Measurements from ENCODE around the gene RLN2.

GRCh38 chr9:5354184-5354583 lies 49.7 kb upstream of the RLN2 start:
- TF ChIP-seq CTCF (IDR thresholded peaks at IDR 0.05 in 2 of 3, conservative IDR thresholded peaks at IDR 0.05 in 1 of 3; ENCODE audit: borderline replicate concordance in 1 of 3, insufficient read depth in 1 of 3, low read depth in 2 of 3, low read length in 2 of 3) (no peak), EZH2 (IDR thresholded peaks at IDR 0.05) (no peak), REST (IDR thresholded peaks at IDR 0.05; ENCODE audit: low read depth) (no peak), MAX (IDR thresholded peaks at IDR 0.05) (no peak), YY1 (IDR thresholded peaks at IDR 0.05; ENCODE audit: extremely low read depth, insufficient replicate concordance, low read depth, low read length) (no peak), POLR2A (IDR thresholded peaks at IDR 0.05; ENCODE audit: borderline replicate concordance, extremely low read depth, insufficient read depth, insufficient read length) (no peak), ZNF274 (IDR thresholded peaks at IDR 0.05; ENCODE audit: low read depth, low read length) (no peak), CEBPB (IDR thresholded peaks at IDR 0.05; ENCODE audit: low read depth) (no peak), POLR2AphosphoS5 (IDR thresholded peaks at IDR 0.05; ENCODE audit: low read depth, low read length) (no peak), CBX3 (IDR thresholded peaks at IDR 0.05; ENCODE audit: low read depth) (no peak), JUND (IDR thresholded peaks at IDR 0.05) (no peak), TCF7L2 (IDR thresholded peaks at IDR 0.05; ENCODE audit: borderline replicate concordance, extremely low read depth, insufficient read depth, insufficient read length) (no peak), ELF1 (IDR thresholded peaks at IDR 0.05; ENCODE audit: borderline replicate concordance, low read depth) (no peak), FOSL1 (IDR thresholded peaks at IDR 0.05; ENCODE audit: low read depth) (no peak)

Data from HCT116 (cell line).